CD4-positive, alpha-beta T cell treated with Interleukin-15 for 1 hour (primary cell): ENCODE measurements around the gene TUBD1.
A peak's percentile ranks its signal among the peaks of the same experiment; 100 is the strongest.
"Not testable (repeated sequence)": the region's sequence is repeated elsewhere in the genome, so short reads cannot be mapped to it uniquely, and the experiment has no call there.

Experiments
- DNase-seq: peaks from one replicate; pipeline ENCODE4 v3.0.0-alpha.2; 2020

TUBD1 gene, protein sequence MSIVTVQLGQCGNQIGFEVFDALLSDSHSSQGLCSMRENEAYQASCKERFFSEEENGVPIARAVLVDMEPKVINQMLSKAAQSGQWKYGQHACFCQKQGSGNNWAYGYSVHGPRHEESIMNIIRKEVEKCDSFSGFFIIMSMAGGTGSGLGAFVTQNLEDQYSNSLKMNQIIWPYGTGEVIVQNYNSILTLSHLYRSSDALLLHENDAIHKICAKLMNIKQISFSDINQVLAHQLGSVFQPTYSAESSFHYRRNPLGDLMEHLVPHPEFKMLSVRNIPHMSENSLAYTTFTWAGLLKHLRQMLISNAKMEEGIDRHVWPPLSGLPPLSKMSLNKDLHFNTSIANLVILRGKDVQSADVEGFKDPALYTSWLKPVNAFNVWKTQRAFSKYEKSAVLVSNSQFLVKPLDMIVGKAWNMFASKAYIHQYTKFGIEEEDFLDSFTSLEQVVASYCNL

DNA sequence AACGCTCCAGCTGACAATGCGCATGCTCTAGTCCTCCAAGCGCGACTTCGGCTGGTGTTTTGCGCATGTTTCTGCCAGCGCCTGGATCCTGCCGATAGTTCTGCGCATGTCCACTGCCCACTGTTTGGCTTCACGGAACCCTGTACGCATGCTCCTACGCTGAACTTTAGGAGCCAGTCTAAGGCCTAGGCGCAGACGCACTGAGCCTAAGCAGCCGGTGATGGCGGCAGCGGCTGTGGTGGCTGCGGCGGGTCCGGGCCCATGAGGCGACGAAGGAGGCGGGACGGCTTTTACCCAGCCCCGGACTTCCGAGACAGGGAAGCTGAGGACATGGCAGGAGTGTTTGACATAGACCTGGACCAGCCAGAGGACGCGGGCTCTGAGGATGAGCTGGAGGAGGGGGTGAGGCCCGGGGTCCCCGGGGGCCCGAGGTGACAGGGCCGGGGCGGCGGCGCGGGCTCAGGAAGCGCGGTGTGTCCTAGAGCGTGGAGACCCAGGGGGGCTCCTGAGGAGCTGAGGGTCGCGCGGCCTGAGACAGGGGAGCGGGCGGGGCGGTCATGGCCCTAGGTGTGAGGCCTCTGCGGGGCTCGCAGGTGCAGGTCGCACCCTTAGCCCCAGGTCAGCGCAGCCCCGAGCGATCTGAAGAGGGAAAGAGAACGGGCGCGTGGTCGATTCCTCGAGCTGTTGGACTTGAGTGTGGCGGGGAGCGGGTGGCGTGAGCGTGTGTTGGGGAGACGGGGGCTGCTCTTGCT is at the start of gene TUBD1, which contains the start of gene RPS6KB1:
Gene TUBD1, minus strand, starts transcription at position 20 of the 752 bp plus-strand sequence. CDS start 1,941 bp downstream, outside the sequence.
Gene RPS6KB1, plus strand, starts transcription at position 198 of the 752 bp plus-strand sequence. Its CDS starts 64 bp downstream, at position 262.
- DNase-seq, result peak; percentile 99

DNA sequence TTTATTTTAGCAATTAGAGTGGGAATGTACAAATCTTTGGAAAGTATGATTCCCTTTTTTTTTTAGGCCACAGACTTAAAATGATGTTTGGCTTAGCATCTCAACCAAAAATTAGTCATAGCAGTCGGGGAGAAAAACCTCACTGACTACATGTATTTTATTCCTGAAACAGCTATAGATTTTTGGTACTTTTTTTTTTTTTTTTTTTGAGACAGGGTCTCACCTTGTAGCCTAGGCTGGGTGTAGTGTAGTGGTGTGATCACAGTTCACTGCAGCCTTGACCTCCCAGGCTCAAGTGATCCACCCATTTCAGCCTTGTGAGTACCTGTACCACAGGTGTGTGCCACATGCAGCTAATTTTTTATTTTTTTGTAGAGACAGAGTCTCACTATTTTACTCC is 48.4 kb upstream of the TUBD1 start:
- DNase-seq, result no peak

DNA sequence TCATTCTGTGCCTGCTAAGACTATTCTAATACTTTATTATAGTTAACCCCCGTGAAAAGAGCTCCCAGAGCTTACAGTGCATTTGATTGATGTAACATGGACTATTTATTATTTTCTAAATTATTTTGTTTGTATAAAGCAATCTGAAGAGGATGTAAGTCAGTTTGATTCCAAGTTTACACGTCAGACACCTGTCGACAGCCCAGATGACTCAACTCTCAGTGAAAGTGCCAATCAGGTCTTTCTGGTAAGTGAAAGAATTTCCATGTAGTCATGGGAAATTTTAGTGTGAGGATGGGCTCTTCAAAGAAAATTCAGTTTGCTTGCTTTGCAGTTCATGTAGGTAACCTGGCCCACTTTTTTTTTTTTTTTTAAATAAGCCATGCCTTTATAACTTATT is 48.0 kb upstream of the TUBD1 start:
- not testable (repeated sequence) for DNase-seq

DNA sequence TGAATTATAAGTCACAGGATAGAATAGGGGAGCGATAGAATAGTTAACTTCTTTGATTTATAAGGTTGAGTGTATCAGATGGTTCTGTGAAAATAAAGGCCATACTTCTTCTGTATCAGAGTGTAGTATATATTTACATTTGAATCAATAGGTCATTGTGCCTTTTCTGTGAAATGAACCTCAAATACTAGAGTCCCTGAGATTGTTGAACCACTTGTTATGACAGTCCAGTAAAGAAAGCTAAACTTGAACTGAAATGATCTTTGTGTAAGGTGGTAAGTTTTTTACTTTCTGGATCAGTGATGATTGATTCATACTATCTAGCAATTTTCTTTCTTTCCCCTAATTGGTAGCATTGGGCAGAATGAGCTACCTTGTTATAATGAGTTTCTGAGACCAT is 40.6 kb upstream of the TUBD1 start:
- DNase-seq, result not testable (repeated sequence)

DNA sequence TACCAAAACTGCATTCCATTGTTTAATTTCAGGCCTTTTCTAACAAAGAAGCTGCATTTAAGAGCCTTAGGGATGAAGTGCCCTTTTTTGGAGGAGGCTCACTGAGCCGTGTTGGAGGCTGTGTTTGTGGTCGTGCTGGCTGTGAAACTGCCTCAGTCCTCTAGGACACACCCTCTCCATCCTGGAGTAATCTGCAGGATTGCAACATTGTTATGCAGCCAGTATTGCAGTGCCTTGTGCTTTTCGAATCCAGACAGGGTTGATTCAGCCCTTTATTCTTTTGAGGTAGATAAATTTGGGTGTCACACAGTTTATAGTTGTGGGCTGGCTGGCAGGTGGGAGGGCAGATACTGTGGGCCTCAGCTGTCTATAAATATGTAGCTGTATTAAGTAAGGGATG is 38.0 kb upstream of the TUBD1 start:
- DNase-seq, result not testable (repeated sequence)

DNA sequence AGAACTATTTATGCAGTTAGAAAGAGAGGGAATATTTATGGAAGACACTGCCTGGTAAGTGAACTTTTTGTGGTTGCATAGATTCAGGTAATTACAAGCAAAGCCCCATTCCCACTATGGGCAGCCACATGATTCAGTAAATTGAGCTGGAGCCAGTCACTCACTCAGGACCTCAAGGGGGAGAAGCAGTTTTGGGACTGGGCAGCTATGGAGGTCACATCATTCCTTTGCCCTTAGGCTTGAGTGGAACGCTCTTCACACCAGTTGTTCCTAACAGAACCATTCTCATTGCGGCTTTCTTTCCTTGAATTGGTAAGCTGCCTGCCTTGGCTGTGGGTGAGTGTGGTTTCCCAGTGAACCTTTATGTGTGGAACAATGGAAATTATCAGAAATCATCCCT is 37.4 kb upstream of the TUBD1 start:
- not testable (repeated sequence) for DNase-seq

DNA sequence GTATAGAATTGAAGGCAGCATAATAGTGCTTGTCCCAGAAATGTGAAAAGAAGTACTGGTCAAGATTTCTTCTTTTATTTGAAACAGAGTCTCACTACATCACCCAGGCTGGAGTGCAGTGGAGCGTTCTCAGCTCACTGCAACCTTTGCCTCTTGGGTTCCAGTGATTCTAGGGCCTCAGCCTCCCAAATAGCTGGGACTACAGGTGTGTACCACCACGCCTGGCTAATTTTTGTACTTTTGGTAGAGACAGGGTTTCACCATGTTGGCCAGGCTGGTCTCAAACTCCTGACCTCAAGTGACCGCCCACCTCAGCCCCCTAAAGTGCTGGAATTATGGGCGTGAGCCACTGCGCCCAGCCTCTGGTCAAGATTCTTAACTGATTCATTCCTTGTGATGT is 27.9 kb upstream of the TUBD1 start:
- DNase-seq, result not testable (repeated sequence)

DNA sequence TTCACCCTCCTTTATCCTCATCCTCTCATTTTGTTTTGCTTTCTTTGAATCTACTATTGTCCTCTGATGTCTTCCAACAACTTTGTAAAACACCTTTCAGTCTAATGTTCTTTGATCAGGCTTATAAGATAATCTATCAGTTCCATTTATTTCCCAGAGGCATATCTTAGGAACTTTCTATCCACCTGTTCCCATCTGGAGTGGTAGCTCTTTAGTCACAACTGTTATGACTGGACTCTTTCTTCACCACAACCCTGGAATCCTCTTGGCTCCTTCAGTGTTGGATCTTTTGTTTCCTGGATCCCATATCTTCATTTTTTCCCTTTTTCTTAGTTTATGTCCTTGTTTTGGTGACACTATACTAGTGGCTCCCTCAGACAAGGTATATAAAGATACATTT is 23.7 kb upstream of the TUBD1 start:
- DNase-seq, result no peak

DNA sequence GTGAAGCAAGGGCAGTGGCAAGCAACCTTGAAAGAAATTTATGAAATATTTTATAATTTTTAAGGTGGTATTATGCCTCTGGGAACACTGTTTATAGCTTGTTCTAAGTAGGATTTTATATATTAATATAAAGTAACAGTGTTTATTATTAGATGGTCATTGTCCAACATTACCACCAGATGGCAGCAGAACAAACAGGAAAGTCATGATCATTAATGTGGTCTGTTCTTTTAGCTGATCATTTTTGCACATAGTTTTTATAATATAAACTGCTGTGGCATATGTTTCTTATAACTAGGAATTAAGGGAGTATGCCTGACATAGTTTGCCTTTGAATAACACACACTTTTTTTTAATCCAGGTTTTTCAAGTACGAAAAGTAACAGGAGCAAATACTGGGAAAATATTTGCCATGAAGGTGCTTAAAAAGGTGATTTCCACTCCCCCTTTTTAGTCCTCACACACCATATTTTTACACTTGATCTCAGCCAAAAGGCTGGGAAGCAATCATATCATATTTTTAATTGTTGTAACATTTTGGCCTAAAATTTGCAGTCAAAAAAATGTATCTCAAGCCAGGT is 21.6 kb upstream of the TUBD1 start:
- DNase-seq, result no peak

DNA sequence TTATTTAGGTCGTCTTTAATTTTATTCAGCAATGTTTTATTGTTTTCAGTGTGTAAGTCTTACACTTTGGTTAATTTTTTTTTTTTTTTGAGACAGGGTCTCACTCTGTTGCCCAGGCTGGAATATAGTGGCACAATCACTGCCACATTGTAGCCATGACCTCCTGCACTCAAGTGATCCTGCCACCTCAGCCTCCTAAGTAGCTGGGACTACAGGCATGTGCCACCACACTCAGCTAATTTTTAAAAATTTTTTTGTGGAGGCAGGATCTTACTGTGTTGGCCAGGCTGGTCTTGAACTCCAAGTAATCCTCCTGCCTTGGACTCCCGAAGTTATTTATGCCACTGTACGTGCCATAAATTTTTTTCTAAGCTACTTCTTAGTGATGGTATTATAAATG is 14.7 kb upstream of the TUBD1 start:
- no peak for DNase-seq

DNA sequence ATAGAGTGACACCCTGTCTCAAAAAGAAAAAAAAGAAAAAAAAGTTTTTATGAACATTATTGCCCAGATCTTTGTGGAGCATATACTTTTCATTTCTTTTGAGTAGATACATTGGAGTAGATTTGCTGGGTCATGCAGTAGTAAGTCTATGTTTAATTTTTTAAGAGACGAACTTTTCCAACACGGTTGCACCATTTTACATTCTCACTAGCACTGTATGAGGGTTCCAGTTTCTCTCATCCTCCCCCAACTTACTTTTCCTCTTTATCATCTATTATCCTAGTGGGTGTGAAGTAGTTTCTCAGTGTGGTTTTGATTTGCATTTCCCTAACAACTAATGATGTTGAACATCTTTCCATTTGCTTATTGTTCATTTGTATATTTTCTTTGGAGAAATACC is 10.7 kb upstream of the TUBD1 start:
- no peak for DNase-seq

DNA sequence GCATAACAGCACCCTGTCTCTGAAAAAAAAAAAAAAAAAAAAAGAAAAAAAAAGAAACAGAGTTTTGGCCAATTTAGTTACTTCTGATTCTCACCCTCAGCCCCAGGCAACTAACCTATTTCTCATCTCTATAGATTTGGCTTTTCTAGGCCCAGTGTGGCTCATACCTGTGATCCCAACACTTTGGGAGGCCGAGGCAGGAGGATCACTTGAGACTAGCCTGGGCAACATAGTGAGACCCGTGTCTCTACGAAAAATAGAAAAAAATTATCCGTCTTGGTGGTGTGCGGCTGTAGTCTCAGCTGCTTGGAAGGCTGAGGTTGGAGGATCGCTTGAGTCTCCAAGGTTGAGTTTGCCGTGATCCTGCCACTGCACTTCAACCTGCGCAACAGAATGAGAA is 8.9 kb upstream of the TUBD1 start:
- no peak for DNase-seq

DNA sequence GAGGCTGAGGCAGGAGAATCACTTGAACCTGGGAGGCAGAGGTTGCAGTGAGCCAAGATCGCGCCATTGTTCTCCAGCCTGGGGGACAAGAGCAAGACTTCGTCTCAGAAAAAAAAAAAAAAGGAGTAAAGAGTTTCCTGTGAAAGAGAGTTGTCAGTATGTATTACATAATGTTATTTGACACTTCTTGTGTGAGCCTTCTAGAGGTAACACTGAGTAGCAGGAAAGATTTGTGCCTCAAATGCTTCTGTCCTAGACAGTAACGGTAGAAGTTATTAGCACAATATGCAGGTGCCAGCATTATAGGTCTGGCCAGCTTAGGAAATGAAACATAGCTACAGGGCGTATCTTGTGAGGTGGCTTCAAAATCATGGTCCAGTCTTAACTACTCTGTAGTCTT is 6.4 kb upstream of the TUBD1 start:
- no peak for DNase-seq

DNA sequence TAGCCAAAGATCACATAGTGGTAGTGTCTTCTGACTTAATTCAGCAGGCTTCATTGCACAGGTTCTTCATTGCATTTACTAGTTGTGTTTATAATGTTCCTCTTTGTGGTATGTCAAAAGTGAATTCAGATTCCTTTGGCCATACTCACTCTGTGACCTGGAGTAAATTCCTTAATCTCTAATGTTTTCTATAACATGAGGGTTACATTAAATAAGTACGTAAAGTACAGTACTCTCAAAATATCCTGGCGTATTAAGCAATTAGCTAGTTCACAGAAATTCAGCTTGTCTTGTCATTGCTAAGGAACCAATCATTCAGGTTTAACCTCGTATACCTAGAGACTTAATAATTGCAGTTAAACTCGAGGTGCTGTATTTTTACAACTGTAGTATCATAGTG is 4.3 kb upstream of the TUBD1 start:
- no peak for DNase-seq

DNA sequence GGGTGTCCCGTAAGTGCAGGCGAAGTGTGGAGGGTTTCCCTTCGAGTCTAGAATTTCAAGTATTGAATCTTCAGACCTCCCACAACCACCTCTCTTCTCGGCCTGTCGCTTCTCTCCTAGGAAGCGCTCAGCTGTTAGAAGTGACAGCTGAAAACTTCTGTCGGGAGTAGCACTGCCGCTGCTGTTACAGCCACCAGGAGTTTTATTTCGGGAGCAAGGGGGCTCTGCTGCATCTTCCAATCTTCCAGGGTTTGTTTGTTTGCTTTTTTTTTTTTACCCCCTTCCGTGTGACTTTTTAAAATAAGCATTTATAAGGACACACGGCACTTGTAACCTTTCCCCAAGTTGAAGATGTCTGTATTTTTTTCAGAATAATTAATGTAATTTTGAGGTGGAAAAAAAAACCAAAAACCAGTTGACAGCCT is 945 bp upstream of the TUBD1 start:
- DNase-seq, result no peak

DNA sequence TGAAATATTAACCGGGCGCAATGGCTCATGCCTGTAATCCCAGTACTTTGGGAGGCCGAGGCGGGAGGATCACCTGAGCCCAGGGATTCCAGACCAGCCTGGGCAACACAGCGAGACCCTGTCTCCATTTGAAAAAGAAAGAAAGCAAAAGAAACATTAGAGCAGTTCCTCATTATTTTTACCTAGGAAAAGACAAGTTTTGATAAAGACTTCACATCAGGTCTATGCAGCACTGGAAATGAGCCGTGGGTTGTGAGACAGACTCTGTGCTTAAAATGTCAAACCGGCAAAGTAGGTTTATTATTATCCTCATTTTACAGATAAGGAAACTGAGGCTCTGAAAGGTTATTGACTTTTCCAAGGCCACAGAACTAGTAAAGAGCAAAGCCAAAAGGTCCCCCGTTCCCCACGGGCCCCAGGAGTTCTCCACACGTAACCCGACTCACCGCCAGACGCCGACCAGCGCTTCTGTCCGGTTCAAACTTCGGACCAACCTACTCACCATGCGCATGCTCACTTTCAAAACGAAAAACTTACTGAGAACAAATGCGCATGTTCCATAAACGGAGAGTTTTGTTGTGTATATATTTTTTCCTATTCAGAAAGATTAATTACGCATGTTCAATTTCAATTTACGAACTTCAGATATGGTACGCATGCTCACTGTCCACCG is 356 bp downstream of the TUBD1 start:
- DNase-seq, result no peak

DNA sequence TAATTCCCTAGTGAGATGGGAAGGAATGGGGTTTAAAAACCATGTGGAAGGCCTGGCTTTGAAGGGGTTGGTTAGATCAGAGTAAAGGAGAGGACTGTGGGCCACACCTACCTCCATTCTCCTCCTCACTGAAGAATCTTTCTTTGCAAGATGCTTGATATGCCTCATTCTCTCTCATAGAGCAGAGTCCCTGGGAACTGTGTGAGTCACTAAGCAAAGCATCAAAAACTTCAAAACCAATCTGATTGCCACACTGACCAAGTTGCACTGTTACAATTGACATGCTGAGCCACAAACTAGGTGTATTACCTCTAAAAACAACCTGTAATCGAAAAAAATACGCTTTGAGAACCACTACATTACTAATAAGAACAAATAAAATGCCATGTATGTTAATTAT is 2.0 kb downstream of the TUBD1 start:
- DNase-seq, result no peak

DNA sequence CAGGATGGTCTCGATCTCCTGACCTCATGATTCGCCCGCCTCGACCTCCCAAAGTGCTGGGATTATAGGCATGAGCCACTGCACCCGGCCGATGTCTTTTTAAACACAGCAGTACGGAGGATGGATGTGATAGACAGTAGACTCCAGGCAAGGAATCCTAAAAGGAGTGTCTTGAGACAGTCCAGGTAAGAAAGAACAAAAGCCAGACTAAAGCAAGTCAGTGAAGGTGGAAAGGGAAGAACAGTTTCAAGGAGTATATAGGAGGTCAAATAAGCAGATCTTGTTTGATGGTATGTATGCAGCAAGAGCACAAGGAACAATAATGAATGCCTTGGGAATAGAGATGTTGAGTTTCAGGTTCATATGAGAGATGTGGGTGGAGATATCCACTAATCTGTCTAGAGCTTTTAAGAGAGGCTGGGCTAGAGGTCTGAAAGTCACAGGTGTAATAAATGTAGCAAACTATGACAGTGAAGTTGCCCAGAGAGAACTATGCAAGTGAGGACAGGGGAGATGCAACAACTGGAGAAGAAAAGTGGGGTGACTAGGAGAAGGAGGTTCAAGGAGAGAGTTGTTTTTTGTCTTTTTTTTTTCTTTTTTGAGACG is 4.5 kb downstream of the TUBD1 start:
- no peak for DNase-seq

DNA sequence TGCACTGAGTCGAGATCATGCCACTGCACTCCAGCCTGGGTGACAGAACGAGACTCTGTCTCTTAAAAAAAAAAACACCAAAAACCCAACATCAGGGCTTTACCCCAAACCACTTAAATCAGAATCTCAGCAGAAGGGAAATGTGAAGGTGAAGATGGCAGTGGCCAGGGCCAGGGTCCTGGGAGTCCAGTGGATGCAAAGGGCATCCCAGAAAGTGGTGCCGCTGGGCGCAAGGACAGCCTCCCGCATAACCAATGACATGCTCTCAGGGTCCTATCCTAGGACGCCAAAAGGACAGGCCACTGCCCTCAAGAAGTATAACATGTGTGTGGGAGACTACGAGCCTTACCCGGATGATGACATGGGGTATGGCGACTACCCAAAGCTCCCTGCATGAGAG is 7.9 kb downstream of the TUBD1 start:
- no peak for DNase-seq

DNA sequence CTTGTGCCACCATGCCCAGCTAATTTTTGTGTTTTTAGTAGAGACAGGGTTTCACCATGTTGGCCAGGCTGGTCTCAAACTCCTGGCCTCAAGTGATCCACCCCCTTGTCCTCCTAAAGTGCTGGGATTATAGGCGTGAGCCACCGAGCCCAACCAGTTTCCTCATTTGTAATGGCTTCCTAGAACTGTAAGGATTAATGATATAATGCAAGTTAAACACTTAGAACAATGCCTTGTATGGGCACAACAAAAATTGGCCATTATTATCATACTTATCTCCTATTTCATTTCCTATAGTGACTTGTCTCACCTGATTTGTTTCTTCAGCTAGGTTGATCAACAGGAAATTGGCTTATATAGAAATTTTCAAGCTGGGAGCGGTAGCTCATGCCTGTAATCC is 14.1 kb downstream of the TUBD1 start:
- no peak for DNase-seq

DNA sequence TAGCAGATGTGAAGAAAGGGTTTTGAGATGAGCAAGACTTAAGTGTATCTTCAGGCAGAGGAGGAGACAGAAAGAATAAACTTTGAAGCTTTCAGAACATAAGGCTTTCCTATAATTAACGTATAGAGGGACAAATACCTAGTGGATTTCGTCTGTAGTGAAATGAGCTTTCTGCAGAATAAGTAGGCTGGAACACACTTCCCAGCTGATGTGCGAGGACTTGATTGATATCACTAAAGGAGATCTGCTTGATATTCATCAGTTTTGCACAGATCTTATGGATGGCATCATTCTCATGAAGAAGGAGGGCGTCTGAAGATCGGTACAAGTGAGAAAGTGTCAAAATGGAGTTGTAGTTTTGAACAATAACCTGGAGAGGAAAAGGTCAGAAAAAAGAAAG is 14.8 kb downstream of the TUBD1 start:
- no peak for DNase-seq

DNA sequence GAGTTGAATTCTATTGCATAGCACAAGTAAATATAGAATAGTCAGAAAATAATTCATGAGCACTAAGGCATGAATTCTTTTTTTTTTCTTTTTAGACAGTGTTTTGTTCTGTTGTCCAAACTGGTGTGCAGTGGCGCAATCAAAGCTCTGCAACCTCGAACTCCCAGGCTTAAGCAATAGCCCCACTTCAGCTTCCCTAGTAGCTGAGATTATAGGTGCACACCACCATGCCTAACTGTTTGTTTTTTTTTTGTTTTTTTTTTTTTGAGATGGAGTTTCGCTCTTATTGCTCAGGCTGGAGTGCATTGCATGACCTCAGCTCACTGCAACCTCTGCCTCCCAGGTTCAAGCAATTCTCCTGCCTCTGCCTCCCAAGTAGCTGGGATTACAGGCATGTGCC is 16.6 kb downstream of the TUBD1 start:
- no peak for DNase-seq

DNA sequence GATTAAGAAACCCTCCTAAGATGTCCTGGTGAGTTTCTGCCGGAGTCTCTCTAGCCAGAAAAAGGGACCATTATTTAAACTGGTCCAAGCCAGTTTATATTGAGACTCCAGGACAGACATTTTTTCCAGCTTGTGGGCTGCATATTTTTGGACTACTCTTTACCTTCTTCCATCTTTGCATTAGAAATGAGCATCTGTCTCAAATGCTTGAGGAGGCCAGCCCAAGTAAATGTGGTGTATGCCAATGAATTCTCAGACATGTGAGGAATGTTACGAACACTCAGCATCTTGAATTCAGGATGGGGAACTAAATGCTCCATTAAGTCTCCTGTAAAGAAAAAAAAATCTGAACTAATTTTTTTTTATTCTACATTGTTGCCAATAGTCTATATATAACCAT is 18.4 kb downstream of the TUBD1 start:
- no peak for DNase-seq
